Activated CD8-positive, alpha-beta T cell treated with anti-CD3 and anti-CD28 coated beads, Interleukin-2, amount 10 ng/mL, durations not matched to agents 7 days and 5 days (primary cell): ENCODE measurements around the gene PRSS48. TPM values are rescaled to one million over a fixed set of nuclear protein-coding genes. Genes with fewer than 3 reads are reported as not detected.
"Not testable (repeated sequence)": the region's sequence is repeated elsewhere in the genome, so short reads cannot be mapped to it uniquely, and the experiment has no call there.

Source experiments
- ATAC-seq: fragments of 150-1000 bp; cut with Tn5 transposase; one replicate; pipeline ENCODE4 v1.10.0; 2021; ENCODE audit warnings: moderate library complexity
- CTCF ChIA-PET: fragments of 350-600 bp; sonication (Branson Sonifier 250); formaldehyde crosslinking; loops from one replicate; lab custom pipeline; 2021; ENCODE audit warnings: antibody characterized with exemption; lab: Charles Lee
- POLR2A ChIA-PET: fragments of 350-600 bp; sonication (Branson Sonifier 250); formaldehyde crosslinking; loops from one replicate; lab custom pipeline; 2021; ENCODE audit warnings: antibody characterized with exemption; lab: Charles Lee
- DNase-seq: peaks from one replicate; pipeline ENCODE4 v3.0.0-alpha.2; 2020
- H3K27ac Mint-ChIP-seq: one replicate; pipeline ENCODE4 v1.8.0; 2021; ENCODE audit warnings: mild to moderate bottlenecking, mixed read lengths
- H3K27me3 Mint-ChIP-seq: one replicate; pipeline ENCODE4 v1.8.0; 2021; ENCODE audit warnings: low read depth, mixed read lengths
- H3K36me3 Mint-ChIP-seq: one replicate; pipeline ENCODE4 v1.8.0; 2021; ENCODE audit warnings: low read depth, mixed read lengths
- H3K4me1 Mint-ChIP-seq: one replicate; pipeline ENCODE4 v1.8.0; 2021; ENCODE audit warnings: low read depth, mixed read lengths
- H3K4me3 Mint-ChIP-seq: one replicate; pipeline ENCODE4 v1.8.0; 2021; ENCODE audit warnings: mild to moderate bottlenecking, mixed read lengths
- H3K9me3 Mint-ChIP-seq: one replicate; pipeline ENCODE4 v1.8.0; 2022; ENCODE audit warnings: mixed read lengths; ENCODE audit not compliant: insufficient read depth
- total RNA-seq, 2 experiments: library from RNA; stranded (reverse); gene quantifications; one replicate each; pipeline ENCODE4 v1.2.3, GENCODE V29; 2021

PRSS48 gene
- total RNA-seq, 2 experiments from 2014 or later = not detected

DNA sequence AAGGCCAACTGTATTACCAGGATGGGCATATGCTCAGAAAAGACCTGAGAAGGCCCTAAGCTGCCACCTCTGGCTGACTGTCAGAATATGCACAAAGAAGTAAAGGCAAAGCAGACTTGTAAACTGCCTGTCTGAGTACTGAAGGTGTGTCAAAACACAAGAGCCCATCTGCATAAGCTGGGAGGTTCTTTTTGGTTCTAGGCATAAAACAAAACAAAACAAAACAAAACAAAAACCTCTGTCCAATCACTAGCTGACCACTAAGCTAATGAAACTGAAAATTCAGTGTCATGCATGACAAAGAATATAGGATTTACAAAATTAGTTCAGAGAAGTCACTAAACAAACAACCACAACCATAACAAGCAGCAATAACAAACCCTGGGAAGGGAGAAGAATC is 27.8 kb downstream of the PRSS48 start:
- ATAC-seq (no peak), DNase-seq (no peak)
- POLR2A ChIA-PET = no interaction called here
- CTCF ChIA-PET = interaction anchor here (1.5 kb wide), 1 partner anchor 28 kb away, joined by 4 read pairs; no protein-coding TSS in a partner anchor
- Mint-ChIP-seq H3K36me3 (no peaks in the 10 kb centered on the region), H3K4me3 (no peak overlapping the region), H3K4me1 (no peaks in the 10 kb centered on the region), H3K27ac (no peak overlapping the region), H3K27me3 (peaks cover 4% of the 10 kb centered on the region), H3K9me3 (no peaks in the 10 kb centered on the region)

- ChIA-PET CTCF (no interaction called here), POLR2A (no interaction called here)
- H3K4me1 Mint-ChIP-seq = no peaks in the 10 kb centered on the region
These were observed 33.3 kb downstream of the PRSS48 start for GRCh38 chr4:151310124-151310728.

GRCh38 chr4:151313306-151314009 is 36.5 kb downstream of the PRSS48 start:
- H3K4me3 Mint-ChIP-seq = no peak overlapping the region
- no peaks in the 10 kb centered on the region for H3K36me3 Mint-ChIP-seq
- H3K4me1 Mint-ChIP-seq = no peaks in the 10 kb centered on the region
- no peak for DNase-seq
- no peaks in the 10 kb centered on the region for H3K9me3 Mint-ChIP-seq
- H3K27me3 Mint-ChIP-seq = peaks cover 3% of the 10 kb centered on the region
- H3K27ac Mint-ChIP-seq = no peak overlapping the region
- ChIA-PET POLR2A (no interaction called here), CTCF (no interaction called here)
- no peak for ATAC-seq

More at GRCh38 chr4:151310124-151310728, 33.3 kb downstream of the PRSS48 start:
- ATAC-seq (no peak), DNase-seq (no peak)
- peaks cover under 1% of the 10 kb centered on the region for H3K27me3 Mint-ChIP-seq
- no peak overlapping the region for H3K4me3 Mint-ChIP-seq
- H3K27ac Mint-ChIP-seq = no peak overlapping the region
- no peaks in the 10 kb centered on the region for H3K36me3 Mint-ChIP-seq
- H3K9me3 Mint-ChIP-seq = no peaks in the 10 kb centered on the region

DNA sequence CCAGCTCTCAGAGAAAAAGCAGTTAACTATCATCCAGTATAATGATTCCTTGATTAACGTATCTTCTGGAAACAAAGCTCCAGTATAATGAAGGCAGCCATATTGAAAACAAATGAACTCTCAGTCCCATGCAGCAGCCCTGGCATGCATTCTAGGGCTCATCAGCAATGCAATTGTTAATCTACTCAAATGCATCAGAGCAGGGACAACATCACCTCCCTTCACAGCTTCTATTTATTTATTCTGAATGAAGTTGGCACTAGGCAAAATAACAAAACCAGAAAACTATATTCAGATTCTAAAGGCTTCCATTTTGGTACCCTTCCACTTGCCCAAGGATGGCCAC is 37.0 kb downstream of the PRSS48 start:
- H3K27me3 Mint-ChIP-seq = peaks cover 3% of the 10 kb centered on the region
- POLR2A ChIA-PET = no interaction called here
- ATAC-seq (no peak), DNase-seq (no peak)
- no peak overlapping the region for H3K4me3 Mint-ChIP-seq
- H3K36me3 Mint-ChIP-seq = no peaks in the 10 kb centered on the region
- CTCF ChIA-PET = no interaction called here
- H3K27ac Mint-ChIP-seq = no peak overlapping the region
- no peaks in the 10 kb centered on the region for H3K4me1 Mint-ChIP-seq
- no peaks in the 10 kb centered on the region for H3K9me3 Mint-ChIP-seq

GRCh38 chr4:151314479-151314878 is 37.5 kb downstream of the PRSS48 start:
- no peaks in the 10 kb centered on the region for H3K9me3 Mint-ChIP-seq
- no peak overlapping the region for H3K27ac Mint-ChIP-seq
- H3K4me1 Mint-ChIP-seq = no peaks in the 10 kb centered on the region
- ATAC-seq = no peak
- H3K27me3 Mint-ChIP-seq = peaks cover 3% of the 10 kb centered on the region
- DNase-seq = no peak
- ChIA-PET CTCF (no interaction called here), POLR2A (no interaction called here)
- H3K36me3 Mint-ChIP-seq = no peaks in the 10 kb centered on the region
- H3K4me3 Mint-ChIP-seq = no peak overlapping the region

- Mint-ChIP-seq H3K9me3 (no peaks in the 10 kb centered on the region), H3K27me3 (peaks cover 5% of the 10 kb centered on the region), H3K36me3 (no peaks in the 10 kb centered on the region), H3K4me1 (no peaks in the 10 kb centered on the region), H3K27ac (no peak overlapping the region), H3K4me3 (no peak overlapping the region)
- POLR2A ChIA-PET = no interaction called here
- CTCF ChIA-PET = no interaction called here
- DNase-seq = no peak
- ATAC-seq = no peak
These were observed 38.4 kb downstream of the PRSS48 start for GRCh38 chr4:151315212-151315886.

DNA sequence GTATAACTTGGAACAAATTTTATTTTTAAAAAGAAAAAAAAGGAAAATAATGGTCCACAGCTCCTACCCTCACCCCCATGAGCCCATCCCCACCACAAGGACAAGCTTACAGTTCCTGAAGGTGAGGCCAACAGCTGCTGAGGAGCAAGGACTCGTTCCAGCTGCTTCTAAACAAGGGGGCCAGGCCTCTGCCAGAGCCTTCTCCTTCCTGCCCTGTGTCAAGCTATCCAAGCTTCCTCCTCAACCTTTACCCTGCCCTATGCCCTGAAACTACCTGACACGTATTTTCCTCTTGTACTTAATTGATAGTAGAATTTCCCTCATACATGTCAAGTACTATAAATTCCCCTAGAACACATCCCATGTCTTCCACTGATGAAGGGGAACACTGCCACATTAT is 39.7 kb downstream of the PRSS48 start:
- ATAC-seq = no peak
- no peaks in the 10 kb centered on the region for H3K36me3 Mint-ChIP-seq
- H3K27me3 Mint-ChIP-seq = peaks cover 11% of the 10 kb centered on the region
- H3K4me1 Mint-ChIP-seq = no peaks in the 10 kb centered on the region
- no peak for DNase-seq
- no peak overlapping the region for H3K27ac Mint-ChIP-seq
- ChIA-PET CTCF (no interaction called here), POLR2A (no interaction called here)
- H3K9me3 Mint-ChIP-seq = no peaks in the 10 kb centered on the region
- H3K4me3 Mint-ChIP-seq = no peak overlapping the region

DNA sequence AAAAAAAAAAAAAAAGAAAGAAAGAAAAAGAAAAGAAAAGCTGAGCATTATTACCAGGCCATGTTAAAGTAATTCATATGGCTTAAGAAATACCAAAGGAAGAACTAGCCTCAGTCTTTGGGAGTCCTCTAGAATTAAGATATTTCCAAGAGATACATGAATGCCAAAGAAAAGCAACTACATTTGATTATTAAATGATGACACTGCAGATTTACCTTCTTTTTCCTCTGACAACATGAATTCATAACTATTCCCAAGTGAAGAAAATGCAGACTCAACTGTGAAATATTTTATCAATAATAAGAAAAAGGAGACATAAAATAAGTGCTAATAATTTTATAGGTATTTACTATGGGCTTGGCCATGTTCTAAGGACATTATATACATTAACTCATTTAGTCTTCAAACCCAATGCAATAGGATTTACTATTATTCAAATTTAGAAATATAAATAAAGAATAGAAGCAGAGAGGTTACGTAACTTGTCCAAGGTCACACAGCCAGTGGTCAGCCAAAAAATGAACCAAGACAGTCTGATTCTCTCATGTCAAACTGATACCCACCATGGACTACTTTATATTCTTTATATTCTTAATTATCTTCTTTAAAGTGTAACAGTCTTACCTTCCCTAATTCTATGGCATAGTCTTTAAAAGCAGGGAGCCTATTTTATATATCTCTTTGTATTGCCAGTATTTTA is 41.5 kb downstream of the PRSS48 start:
- POLR2A ChIA-PET = no interaction called here
- no peaks in the 10 kb centered on the region for H3K9me3 Mint-ChIP-seq
- no peaks in the 10 kb centered on the region for H3K36me3 Mint-ChIP-seq
- CTCF ChIA-PET = no interaction called here
- no peak overlapping the region for H3K4me3 Mint-ChIP-seq
- ATAC-seq (no peak), DNase-seq (no peak)
- peaks cover 23% of the 10 kb centered on the region for H3K27me3 Mint-ChIP-seq
- H3K27ac Mint-ChIP-seq = no peak overlapping the region
- H3K4me1 Mint-ChIP-seq = no peaks in the 10 kb centered on the region

DNA sequence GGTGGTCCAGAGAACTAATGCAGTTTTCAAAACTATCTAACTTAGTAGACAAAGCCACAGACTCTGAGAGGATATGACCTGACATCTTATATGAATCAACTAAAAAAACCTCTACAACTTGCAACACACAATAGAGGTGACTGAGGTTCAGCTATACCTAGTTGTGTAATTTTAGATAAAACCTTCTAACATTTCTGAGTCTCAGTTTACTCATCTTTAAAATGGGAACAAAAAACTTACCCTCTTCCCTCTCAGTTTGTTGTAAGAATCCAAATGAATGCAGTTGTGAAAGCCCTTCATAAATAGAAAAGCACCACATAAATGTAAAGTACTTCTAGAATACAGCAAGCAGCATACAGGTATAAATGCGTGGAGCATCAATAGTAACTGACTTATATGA is 42.5 kb downstream of the PRSS48 start:
- H3K4me1 Mint-ChIP-seq = no peaks in the 10 kb centered on the region

GRCh38 chr4:151321586-151321985 is 44.6 kb downstream of the PRSS48 start:
- peaks cover 44% of the 10 kb centered on the region for H3K27me3 Mint-ChIP-seq

More for the DNA sequence above, 42.5 kb downstream of the PRSS48 start:
- Mint-ChIP-seq H3K9me3 (no peaks in the 10 kb centered on the region), H3K4me3 (no peak overlapping the region), H3K27ac (no peak overlapping the region), H3K36me3 (no peaks in the 10 kb centered on the region), H3K27me3 (peaks cover 34% of the 10 kb centered on the region)
- ATAC-seq = no peak
- DNase-seq = no peak
- ChIA-PET POLR2A (no interaction called here), CTCF (no interaction called here)

DNA sequence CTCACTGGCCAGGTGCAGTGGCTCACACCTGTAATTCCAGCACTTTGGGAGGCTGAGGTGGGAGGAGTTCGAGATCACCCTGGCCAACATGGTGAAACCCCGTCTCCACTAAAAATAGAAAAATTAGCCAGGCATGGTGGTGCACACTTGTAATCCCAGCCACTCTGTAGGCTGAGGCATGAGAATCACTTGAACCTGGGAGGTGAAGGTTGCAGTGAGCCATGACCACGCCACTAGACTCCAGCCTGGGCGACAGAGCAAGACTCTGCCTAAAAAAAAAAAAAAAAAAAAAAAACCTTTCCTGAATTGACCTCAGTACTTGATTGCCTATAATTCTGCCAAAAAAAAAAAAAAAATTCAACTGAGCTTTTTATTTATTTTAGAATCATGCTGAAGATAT is 45.2 kb downstream of the PRSS48 start:
- POLR2A ChIA-PET, H3K4me3 Mint-ChIP-seq, DNase-seq, CTCF ChIA-PET, H3K27ac Mint-ChIP-seq, ATAC-seq, H3K9me3 Mint-ChIP-seq, H3K4me1 Mint-ChIP-seq, H3K36me3 Mint-ChIP-seq: not testable (repeated sequence)
- peaks cover 49% of the 10 kb centered on the region for H3K27me3 Mint-ChIP-seq

More at GRCh38 chr4:151321586-151321985, 44.6 kb downstream of the PRSS48 start:
- POLR2A ChIA-PET = no interaction called here
- Mint-ChIP-seq H3K4me3 (no peak overlapping the region), H3K36me3 (no peaks in the 10 kb centered on the region), H3K27ac (no peak overlapping the region), H3K4me1 (peaks cover 5% of the 10 kb centered on the region), H3K9me3 (no peaks in the 10 kb centered on the region)
- DNase-seq (no peak), ATAC-seq (no peak)
- CTCF ChIA-PET = no interaction called here

GRCh38 chr4:151322570-151322969 is 45.6 kb downstream of the PRSS48 start:
- CTCF ChIA-PET = no interaction called here
- H3K27me3 Mint-ChIP-seq = peaks cover 50% of the 10 kb centered on the region

More at GRCh38 chr4:151322570-151322969, 45.6 kb downstream of the PRSS48 start:
- peaks cover 5% of the 10 kb centered on the region for H3K4me1 Mint-ChIP-seq
- no peaks in the 10 kb centered on the region for H3K9me3 Mint-ChIP-seq
- POLR2A ChIA-PET = no interaction called here
- H3K27ac Mint-ChIP-seq = no peak overlapping the region
- H3K36me3 Mint-ChIP-seq = no peaks in the 10 kb centered on the region
- no peak overlapping the region for H3K4me3 Mint-ChIP-seq
- ATAC-seq (no peak), DNase-seq (no peak)
